ENCODE results near the gene ZNF785. TPM values are rescaled to one million over a fixed set of nuclear protein-coding genes. Genes with fewer than 3 reads are reported as not detected.

ZNF785 gene
- total and polyA plus RNA-seq, 2 of the 13 experiments (the other 11 are each of a cell fraction or from before 2014, with no cell fraction given): 0.01 TPM; not detected in 1

GRCh38 chr16:30609926-30610839, 24.7 kb upstream of the ZNF785 start, which contains the start of gene ZNF689 (continued):
- TF ChIP-seq RAD51 (IDR thresholded peaks at IDR 0.05; ENCODE audit: borderline replicate concordance) (no peak), ZNF263 (CRISPR knock-in tag; IDR thresholded peaks at IDR 0.05) (peak; percentile 44; the same call in 1 of the 2 replicates), HBP1 (CRISPR knock-in tag; IDR thresholded peaks at IDR 0.05; ENCODE audit: low read depth) (peak; percentile 84), ZNF280B (CRISPR knock-in tag; IDR thresholded peaks at IDR 0.05; ENCODE audit: borderline replicate concordance) (peak; percentile 95), SYNCRIP (IDR thresholded peaks at IDR 0.05; ENCODE audit: insufficient read depth, low read depth, low read length) (no peak), HNF1A (IDR thresholded peaks at IDR 0.05; ENCODE audit: low read depth) (peak; percentile 71; the same call in 1 of the 2 replicates), HNF1A (CRISPR knock-in tag; IDR thresholded peaks at IDR 0.05; ENCODE audit: borderline replicate concordance) (peak; percentile 67; the same call in 1 of the 2 replicates), ZNF407 (CRISPR knock-in tag; IDR thresholded peaks at IDR 0.05; ENCODE audit: not compliant biosample characterization) (peak; percentile 99), ZNF180 (CRISPR knock-in tag; IDR thresholded peaks at IDR 0.05; ENCODE audit: borderline replicate concordance, low read depth) (peak; percentile 77; the same call in 1 of the 2 replicates)
